Chondrocyte (in vitro differentiated cells): ENCODE results near the gene ATF1. TPM values are rescaled to one million over a fixed set of nuclear protein-coding genes. Genes with fewer than 3 reads are reported as not detected.
"Not testable (repeated sequence)": the region's sequence is repeated elsewhere in the genome, so short reads cannot be mapped to it uniquely, and the experiment has no call there.

Experiments used
- DNase-seq: peaks from one replicate; pipeline ENCODE4 v3.0.0; 2021; ENCODE audit warnings: mixed read lengths, low spot score
- H3K27ac Mint-ChIP-seq: one replicate; pipeline ENCODE4 v1.8.0; 2021; ENCODE audit warnings: mild to moderate bottlenecking, moderate library complexity, mixed read lengths; ENCODE audit not compliant: unreplicated experiment
- H3K27me3 Mint-ChIP-seq: 2 replicates; pipeline ENCODE4 v1.8.0; 2021; ENCODE audit warnings: low read depth, mixed read lengths
- H3K36me3 Mint-ChIP-seq: 2 replicates; pipeline ENCODE4 v1.8.0; 2021; ENCODE audit warnings: low read depth, mixed read lengths
- H3K4me1 Mint-ChIP-seq: 2 replicates; pipeline ENCODE4 v1.8.0; 2021; ENCODE audit warnings: low read depth, mild to moderate bottlenecking, mixed read lengths
- H3K4me3 Mint-ChIP-seq: one replicate; pipeline ENCODE4 v1.8.0; 2021; ENCODE audit warnings: mild to moderate bottlenecking, moderate library complexity, mixed read lengths; ENCODE audit not compliant: unreplicated experiment
- H3K9me3 Mint-ChIP-seq: 2 replicates; pipeline ENCODE4 v1.8.0; 2021; ENCODE audit warnings: low read depth, mixed read lengths
- total RNA-seq: library from RNA; stranded (reverse); gene quantifications from 3 replicates; pipeline ENCODE4 v1.2.1, GENCODE V29; 2021
- TF ChIP-seq, protein P1 (sequence below): fragments of 200-600 bp; sonication (generic); IDR thresholded peaks from 2 replicates; pipeline ENCODE4 v1.5.0; 2021; ENCODE audit warnings: antibody characterized with exemption, mild to moderate bottlenecking, moderate library complexity

The ATF1 gene
- total RNA-seq, 1 donor from 2014 or later = 22.6 TPM

DNA sequence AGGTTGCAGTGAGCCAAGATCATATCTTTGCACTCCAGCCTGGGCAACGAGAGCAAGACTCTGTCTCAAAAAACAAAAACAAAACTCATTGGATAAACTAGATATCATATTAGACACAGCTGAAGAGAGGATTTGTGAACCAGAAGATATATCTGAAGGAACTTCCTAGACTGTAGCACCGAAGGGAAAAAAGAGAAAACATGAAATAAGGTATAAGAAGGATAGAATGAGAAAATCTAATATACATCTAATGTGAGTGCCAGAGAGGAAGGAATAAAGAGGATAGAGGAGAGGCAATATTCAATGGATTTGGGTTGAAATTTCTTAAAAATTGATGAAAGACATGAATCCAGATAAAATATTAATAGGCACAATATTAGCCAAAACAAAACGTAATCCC is 101.4 kb downstream of the ATF1 start:
- no peak overlapping the region for H3K27ac Mint-ChIP-seq
- peaks cover 15% of the 10 kb centered on the region for H3K36me3 Mint-ChIP-seq
- H3K27me3 Mint-ChIP-seq = no peaks in the 10 kb centered on the region
- peaks cover 32% of the 10 kb centered on the region for H3K9me3 Mint-ChIP-seq
- TF ChIP-seq, protein P1, sequence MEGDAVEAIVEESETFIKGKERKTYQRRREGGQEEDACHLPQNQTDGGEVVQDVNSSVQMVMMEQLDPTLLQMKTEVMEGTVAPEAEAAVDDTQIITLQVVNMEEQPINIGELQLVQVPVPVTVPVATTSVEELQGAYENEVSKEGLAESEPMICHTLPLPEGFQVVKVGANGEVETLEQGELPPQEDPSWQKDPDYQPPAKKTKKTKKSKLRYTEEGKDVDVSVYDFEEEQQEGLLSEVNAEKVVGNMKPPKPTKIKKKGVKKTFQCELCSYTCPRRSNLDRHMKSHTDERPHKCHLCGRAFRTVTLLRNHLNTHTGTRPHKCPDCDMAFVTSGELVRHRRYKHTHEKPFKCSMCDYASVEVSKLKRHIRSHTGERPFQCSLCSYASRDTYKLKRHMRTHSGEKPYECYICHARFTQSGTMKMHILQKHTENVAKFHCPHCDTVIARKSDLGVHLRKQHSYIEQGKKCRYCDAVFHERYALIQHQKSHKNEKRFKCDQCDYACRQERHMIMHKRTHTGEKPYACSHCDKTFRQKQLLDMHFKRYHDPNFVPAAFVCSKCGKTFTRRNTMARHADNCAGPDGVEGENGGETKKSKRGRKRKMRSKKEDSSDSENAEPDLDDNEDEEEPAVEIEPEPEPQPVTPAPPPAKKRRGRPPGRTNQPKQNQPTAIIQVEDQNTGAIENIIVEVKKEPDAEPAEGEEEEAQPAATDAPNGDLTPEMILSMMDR = no peak
- no peak for DNase-seq
- peaks cover 6% of the 10 kb centered on the region for H3K4me1 Mint-ChIP-seq
- no peak overlapping the region for H3K4me3 Mint-ChIP-seq

GRCh38 chr12:50868881-50869280 is 105.0 kb downstream of the ATF1 start:
- not testable (repeated sequence) for H3K4me1 Mint-ChIP-seq, H3K27ac Mint-ChIP-seq, H3K27me3 Mint-ChIP-seq, H3K4me3 Mint-ChIP-seq, DNase-seq
- H3K9me3 Mint-ChIP-seq = peaks cover 39% of the 10 kb centered on the region
- peaks cover 17% of the 10 kb centered on the region for H3K36me3 Mint-ChIP-seq

Other genes with a start within 250 kb of the ATF1 start
- not detected in 3 replicates for gene TMPRSS12, start 78.8 kb downstream of the ATF1 start, total RNA-seq
- not detected in 3 replicates for gene HIGD1C, start 188.4 kb downstream of the ATF1 start, total RNA-seq